ENCODE results near the gene EPHA6. TPM values are rescaled to one million over a fixed set of nuclear protein-coding genes. Genes with fewer than 3 reads are reported as not detected.

The EPHA6 gene
- total RNA-seq, 2 donors from 2014 or later: 0.22 to 3.0 TPM

DNA sequence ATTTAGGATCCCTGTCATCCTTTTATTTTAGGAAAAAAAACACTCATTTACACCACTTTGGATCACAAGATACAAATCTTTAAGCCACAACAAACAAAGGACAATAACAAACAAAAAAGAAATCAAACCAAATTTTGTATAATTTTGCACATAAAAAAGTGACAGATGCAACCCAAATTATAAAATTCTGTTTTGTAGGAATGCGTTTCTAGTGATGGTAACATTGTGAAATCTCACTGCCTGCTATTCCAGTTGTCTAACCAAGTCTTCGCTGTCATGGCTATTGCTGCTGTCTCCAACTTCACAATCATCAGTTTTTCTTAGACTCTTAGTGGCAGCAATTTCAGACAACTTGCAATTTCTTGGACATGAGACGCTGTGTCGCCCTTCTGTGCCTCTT lies 891.8 kb downstream of the EPHA6 start:
- intact Hi-C loops (cut with DNase I): no loop called here
- Histone ChIP-seq H3K4me3 (no peak overlapping the region), H3K36me3 (no peaks in the 10 kb centered on the region), H3K9ac (ENCODE audit: low read depth in 2 of 2, low read length in 2 of 2) (no peak overlapping the region), H3K9me3 (no peaks in the 10 kb centered on the region), H3K27me3 (no peaks in the 10 kb centered on the region), H3K4me1 (no peaks in the 10 kb centered on the region), H3K27ac (no peak overlapping the region)
- TF ChIP-seq, protein P1, sequence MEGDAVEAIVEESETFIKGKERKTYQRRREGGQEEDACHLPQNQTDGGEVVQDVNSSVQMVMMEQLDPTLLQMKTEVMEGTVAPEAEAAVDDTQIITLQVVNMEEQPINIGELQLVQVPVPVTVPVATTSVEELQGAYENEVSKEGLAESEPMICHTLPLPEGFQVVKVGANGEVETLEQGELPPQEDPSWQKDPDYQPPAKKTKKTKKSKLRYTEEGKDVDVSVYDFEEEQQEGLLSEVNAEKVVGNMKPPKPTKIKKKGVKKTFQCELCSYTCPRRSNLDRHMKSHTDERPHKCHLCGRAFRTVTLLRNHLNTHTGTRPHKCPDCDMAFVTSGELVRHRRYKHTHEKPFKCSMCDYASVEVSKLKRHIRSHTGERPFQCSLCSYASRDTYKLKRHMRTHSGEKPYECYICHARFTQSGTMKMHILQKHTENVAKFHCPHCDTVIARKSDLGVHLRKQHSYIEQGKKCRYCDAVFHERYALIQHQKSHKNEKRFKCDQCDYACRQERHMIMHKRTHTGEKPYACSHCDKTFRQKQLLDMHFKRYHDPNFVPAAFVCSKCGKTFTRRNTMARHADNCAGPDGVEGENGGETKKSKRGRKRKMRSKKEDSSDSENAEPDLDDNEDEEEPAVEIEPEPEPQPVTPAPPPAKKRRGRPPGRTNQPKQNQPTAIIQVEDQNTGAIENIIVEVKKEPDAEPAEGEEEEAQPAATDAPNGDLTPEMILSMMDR (IDR thresholded peaks at IDR 0.05): no peak
- no peak for DNase-seq

GRCh38 chr3:97711654-97712053 lies 897.3 kb downstream of the EPHA6 start:
- DNase-seq: no peak
- Histone ChIP-seq H3K4me1 (no peaks in the 10 kb centered on the region), H3K27ac (no peak overlapping the region), H3K9ac (ENCODE audit: low read depth in 2 of 2, low read length in 2 of 2) (no peak overlapping the region), H3K4me3 (no peak overlapping the region), H3K36me3 (no peaks in the 10 kb centered on the region), H3K27me3 (no peaks in the 10 kb centered on the region), H3K9me3 (no peaks in the 10 kb centered on the region)
- TF ChIP-seq, protein P1 (IDR thresholded peaks at IDR 0.05): no peak
- intact Hi-C loops (cut with DNase I): no loop called here

DNA sequence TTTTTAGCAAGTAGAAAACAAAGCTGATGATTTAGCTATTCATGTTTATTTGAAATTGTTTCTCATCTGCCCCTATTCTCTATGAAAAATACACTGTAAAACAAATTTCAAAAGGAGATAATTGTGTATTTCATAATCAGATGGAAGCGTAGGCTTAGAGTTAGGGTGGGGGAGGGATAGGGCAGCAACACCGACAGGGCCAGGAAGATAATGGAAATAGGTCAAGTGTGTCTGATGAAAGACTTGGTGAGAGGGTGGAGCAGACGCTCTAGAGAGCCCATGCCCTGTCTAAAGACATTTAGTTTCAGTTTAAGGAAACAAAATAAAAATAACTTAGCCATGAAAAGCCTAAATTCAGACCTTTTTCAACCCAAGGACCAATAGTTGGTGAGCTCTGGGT lies 898.5 kb downstream of the EPHA6 start:
- TF ChIP-seq, protein P1 (IDR thresholded peaks at IDR 0.05): no peak
- no peaks in the 10 kb centered on the region for H3K36me3 ChIP-seq

DNA sequence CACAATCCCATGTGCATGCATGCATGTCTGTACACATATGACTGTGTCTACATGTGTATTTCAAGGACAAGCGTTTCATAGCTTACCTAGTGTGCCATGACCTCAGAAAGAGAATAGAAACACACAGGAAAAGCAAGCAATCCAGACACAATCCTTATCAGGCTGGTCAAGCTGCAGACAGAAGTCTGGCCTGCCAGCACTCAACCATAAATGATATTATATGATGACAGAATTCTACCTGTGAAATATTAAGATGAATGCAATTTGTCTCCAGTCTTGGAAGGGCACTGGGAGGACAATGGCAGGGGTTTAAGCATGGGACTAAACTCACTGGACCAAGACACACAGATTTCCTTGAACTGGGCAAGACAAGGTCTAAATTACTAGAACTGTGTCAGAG lies 899.2 kb downstream of the EPHA6 start:
- TF ChIP-seq, protein P1 (IDR thresholded peaks at IDR 0.05): no peak
- Histone ChIP-seq H3K27ac (no peak overlapping the region), H3K9ac (ENCODE audit: low read depth in 2 of 2, low read length in 2 of 2) (no peak overlapping the region), H3K36me3 (no peaks in the 10 kb centered on the region), H3K4me3 (no peak overlapping the region), H3K27me3 (no peaks in the 10 kb centered on the region), H3K4me1 (no peaks in the 10 kb centered on the region), H3K9me3 (no peaks in the 10 kb centered on the region)
- intact Hi-C loops (cut with DNase I): no loop called here
- DNase-seq: no peak

More for the DNA sequence above, 898.5 kb downstream of the EPHA6 start:
- no peaks in the 10 kb centered on the region for H3K4me1 ChIP-seq
- H3K4me3 ChIP-seq: no peak overlapping the region
- intact Hi-C loops (cut with DNase I): no loop called here
- H3K9me3 ChIP-seq: no peaks in the 10 kb centered on the region
- no peak overlapping the region for H3K27ac ChIP-seq
- no peak overlapping the region for H3K9ac ChIP-seq (ENCODE audit: low read depth in 2 of 2, low read length in 2 of 2)
- no peaks in the 10 kb centered on the region for H3K27me3 ChIP-seq
- DNase-seq: no peak

GRCh38 chr3:97719156-97719821 lies 904.9 kb downstream of the EPHA6 start:
- H3K27ac ChIP-seq: no peak overlapping the region
- H3K27me3 ChIP-seq: no peaks in the 10 kb centered on the region
- H3K9ac ChIP-seq (ENCODE audit: low read depth in 2 of 2, low read length in 2 of 2): no peak overlapping the region
- H3K9me3 ChIP-seq: no peaks in the 10 kb centered on the region
- TF ChIP-seq, protein P1 (IDR thresholded peaks at IDR 0.05): peak; percentile 79
- intact Hi-C loops (cut with DNase I): loop anchor here (5.0 kb wide), 1 partner anchor 857 kb away; no protein-coding TSS in a partner anchor
- H3K4me1 ChIP-seq: no peaks in the 10 kb centered on the region
- H3K4me3 ChIP-seq: no peak overlapping the region
- peak; percentile 53 for DNase-seq
- H3K36me3 ChIP-seq: no peaks in the 10 kb centered on the region

All from colonic mucosa (tissue), 4 donors.